HG03060 (cell line): ENCODE measurements around the gene HOXA10.

Experiments used
- ATAC-seq: cut with Tn5 transposase; IDR thresholded peaks from one replicate; pipeline ENCODE4 v1.9.1; 2021; ENCODE audit warnings: low read depth, moderate number of reproducible peaks; ENCODE audit not compliant: unreplicated experiment

HOXA10 gene

GRCh38 chr7:27180431-27181420, 6.6 kb upstream of the HOXA10 start:
- ATAC-seq = no peak

DNA sequence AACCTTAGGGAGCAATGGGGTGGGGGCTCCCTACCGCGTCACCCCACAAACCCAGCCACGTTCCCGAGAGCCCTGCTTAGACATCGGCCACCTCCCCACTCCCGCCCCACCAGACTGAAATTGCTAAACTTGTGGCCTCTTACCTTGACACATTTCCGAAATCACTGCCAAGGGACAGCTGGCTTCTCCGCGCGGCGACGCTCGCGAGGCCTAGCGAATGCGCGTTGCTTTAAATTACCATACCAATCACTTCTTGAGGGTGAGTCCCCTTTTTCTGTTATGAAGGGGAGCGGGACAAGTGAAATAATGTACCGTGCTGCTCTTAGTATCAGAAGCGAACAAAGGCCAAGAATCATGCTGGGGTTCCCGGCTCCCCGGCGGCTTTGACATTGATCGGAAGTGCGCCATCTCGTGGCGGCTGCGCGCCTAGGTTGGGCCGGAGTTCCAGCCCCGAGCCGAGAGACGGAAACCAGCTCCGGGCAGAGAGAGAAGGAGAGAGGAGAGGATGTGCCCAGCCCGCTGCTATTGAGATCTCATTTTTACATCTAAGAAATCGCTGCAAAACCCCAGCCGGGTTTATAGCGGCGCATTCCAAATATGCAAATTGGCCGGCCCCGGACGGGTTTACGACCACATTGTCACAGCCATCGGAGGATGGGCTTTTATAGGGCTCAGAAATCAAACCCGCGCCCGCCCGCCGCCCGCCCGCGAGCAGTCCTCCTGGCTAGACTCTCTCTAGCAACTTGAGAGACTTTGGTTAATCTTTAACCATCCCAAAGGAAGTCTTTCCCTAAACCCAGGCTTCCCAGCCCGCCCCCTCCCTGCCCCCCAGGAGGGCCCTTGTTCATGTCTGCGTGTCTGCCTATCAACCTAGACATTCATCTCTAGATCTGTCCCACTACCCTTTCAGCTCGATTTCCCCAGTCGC, 5.6 kb upstream of the HOXA10 start:
- ATAC-seq = no peak

GRCh38 chr7:27179030-27179429, 4.9 kb upstream of the HOXA10 start:
- no peak for ATAC-seq

GRCh38 chr7:27178366-27178765, 4.2 kb upstream of the HOXA10 start:
- ATAC-seq = no peak

- ATAC-seq = no peak
These were observed 3.7 kb upstream of the HOXA10 start for GRCh38 chr7:27177795-27178320.

GRCh38 chr7:27176962-27177794, 3.1 kb upstream of the HOXA10 start:
- ATAC-seq = no peak

DNA sequence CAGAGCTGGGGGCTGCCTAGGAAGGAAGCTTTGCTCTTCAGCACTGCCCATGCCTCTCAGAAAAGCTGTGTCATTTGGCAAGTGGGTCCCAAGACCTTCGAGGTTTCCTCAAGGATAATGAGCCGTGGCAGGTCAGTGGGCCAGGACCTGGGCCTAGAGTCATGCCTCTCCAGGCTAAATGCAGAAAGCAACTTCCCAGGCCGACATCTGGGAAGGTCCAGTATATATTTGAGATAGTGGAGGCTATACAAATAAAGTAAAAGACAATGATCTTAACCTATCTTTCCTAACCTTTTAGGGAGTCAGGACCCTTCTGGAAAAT, 2.4 kb upstream of the HOXA10 start:
- no peak for ATAC-seq

GRCh38 chr7:27175626-27176523, 1.8 kb upstream of the HOXA10 start:
- ATAC-seq = no peak

- ATAC-seq = no peak
These were observed 930 bp upstream of the HOXA10 start for GRCh38 chr7:27174874-27175625.

DNA sequence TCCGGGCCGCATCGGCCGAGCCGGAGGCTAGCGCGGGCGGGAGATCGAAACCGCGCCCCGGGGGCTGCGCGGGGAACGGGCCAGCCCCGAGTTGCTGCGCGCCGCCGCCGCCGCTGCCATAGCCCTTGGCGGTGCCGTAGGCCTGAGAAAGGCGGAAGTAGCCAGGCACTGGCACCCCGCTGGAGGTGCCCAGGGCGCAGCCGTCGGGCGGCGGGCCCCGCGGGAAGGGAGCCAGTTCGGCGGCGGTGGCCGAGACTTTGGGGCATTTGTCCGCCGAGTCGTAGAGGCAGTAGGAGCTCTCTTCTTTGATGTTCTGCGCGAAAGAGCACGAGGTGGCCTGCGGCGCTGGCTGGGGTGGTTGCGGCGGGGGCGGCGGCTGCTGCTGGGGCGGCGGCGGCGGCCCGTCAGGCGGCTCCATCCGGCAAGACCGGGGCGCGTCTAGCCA, 587 bp downstream of the HOXA10 start:
- ATAC-seq = no peak

DNA sequence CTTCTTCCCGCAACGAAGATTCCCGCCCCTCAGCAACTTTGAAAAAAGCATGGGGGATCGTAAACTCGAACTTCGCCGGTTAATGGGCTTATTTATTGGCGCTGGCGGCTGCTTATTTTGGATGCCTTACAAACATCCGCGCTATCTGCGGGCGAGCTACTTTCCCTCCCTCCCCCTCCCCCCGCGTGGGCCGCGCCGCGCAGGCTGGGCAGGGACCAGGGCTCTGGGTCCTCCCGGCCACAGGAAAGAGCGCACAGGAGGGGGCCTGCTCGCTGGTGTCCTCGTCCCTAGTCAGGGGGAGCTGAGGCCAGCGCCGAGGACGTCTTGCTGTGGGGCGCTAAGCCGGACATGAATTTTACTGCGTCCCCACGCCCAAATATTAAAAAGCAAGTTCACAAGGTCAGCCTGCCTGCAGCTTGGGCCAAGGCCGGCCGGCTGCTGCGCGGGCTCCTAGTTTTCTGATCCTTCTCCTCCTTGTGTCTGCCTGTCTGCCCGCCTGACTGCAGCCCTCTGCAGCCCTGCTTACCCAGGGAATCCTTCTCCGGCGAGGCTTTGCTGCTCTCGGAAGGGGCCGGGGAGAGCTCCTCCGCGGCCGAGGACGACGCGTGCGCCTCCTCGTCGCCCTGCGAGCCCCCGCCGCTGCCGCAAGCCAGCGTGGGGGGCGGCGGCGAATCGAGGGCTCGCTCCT, 1.2 kb downstream of the HOXA10 start:
- no peak for ATAC-seq

- no peak for ATAC-seq
These were observed 1.8 kb downstream of the HOXA10 start for GRCh38 chr7:27172315-27172774.

DNA sequence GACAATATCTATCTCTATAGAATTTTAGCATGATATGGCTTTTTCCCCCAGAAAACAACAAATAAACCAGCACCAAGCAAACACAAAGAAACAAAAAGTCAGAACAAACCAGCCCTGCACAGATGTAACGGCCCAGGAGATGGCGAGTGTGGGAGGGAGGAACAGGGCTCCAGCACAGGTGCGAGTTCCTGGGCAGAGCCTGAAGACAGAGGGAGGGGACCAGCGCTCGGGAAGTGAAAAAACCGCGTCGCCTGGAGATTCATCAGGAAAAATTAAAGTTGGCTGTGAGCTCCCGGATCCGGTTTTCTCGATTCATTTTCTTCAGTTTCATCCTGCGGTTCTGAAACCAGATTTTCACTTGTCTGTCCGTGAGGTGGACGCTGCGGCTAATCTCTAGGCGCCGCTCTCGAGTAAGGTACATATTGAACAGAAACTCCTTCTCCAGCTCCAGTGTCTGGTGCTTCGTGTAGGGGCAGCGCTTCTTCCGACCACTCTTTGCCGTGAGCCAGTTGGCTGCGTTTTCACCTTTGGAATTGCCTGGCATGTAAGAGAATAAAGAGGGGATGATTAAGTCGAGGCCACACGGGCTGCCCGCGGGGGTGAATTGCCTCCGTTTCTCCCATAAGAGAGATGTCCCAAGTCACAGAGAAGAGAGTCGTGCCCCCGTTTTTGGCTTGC, 2.3 kb downstream of the HOXA10 start:
- ATAC-seq = no peak

DNA sequence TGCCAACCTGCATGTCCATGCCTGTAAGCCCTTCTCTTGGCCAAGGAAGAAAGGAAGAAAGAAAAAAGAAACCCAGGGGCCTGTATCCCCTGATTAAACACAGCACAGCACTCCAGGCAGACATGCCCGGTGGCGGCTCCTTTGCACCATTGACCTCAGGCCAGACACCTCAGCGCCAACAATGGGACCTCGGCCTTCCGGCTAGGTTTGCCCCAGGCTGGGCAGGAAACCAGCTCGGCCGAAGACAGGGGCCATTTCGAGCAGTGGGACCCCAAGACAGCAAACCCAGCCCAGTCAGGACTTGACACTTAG, 2.8 kb downstream of the HOXA10 start:
- ATAC-seq = no peak

GRCh38 chr7:27170426-27171324, 3.4 kb downstream of the HOXA10 start:
- ATAC-seq = no peak

- no peak for ATAC-seq
These were observed 4.3 kb downstream of the HOXA10 start for GRCh38 chr7:27169658-27170425.
